CD4-positive, alpha-beta T cell (primary cell): ENCODE results near the gene KIF5B. TPM values are rescaled to one million over a fixed set of nuclear protein-coding genes. Genes with fewer than 3 reads are reported as not detected.

Experiments
- ATAC-seq: fragments of 200-7000 bp; cut with Tn5 transposase; one replicate; pipeline ENCODE4 v1.10.0; 2022; ENCODE audit warnings: mild to moderate bottlenecking; ENCODE audit not compliant: poor library complexity
- CTCF ChIA-PET: fragments of 350-600 bp; sonication (Branson Sonifier 250); formaldehyde crosslinking; loops from one replicate; lab custom pipeline; 2021; ENCODE audit warnings: antibody characterized with exemption, inconsistent platforms; lab: Charles Lee
- POLR2A ChIA-PET: fragments of 350-600 bp; sonication (Branson Sonifier 250); formaldehyde crosslinking; loops from one replicate; lab custom pipeline; 2021; ENCODE audit warnings: antibody characterized with exemption, inconsistent platforms; lab: Charles Lee
- DNase-seq, 14 experiments: peaks; one replicate each; pipeline ENCODE4 v3.0.0-alpha.2; 2013 to 2020; ENCODE audit warnings: mixed read lengths in 2 of 14
- H3K27ac ChIP-seq, 2 donors: one replicate each; pipeline versions ENCODE4 v1.5.1 to v1.7.0; 2013; ENCODE audit warnings: low read length in 2 of 2, low read depth in 1 of 2, mild to moderate bottlenecking in 1 of 2
- H3K27me3 ChIP-seq, 2 experiments: 1 replicate in 1 of 2; 2 replicates in 1 of 2; pipeline versions ENCODE4 v1.6.1 to v1.7.0; 2013; ENCODE audit warnings: low read length in 2 of 2, control low read depth in 1 of 2, mild to moderate bottlenecking in 1 of 2, moderate library complexity in 1 of 2; ENCODE audit not compliant: insufficient read depth in 2 of 2, control insufficient read depth in 1 of 2
- H3K36me3 ChIP-seq: one replicate; pipeline ENCODE4 v1.6.1; 2013; ENCODE audit warnings: low read length, control low read depth; ENCODE audit not compliant: insufficient read depth
- H3K4me1 ChIP-seq: one replicate; pipeline ENCODE4 v1.6.1; 2013; ENCODE audit warnings: low read length, control low read depth; ENCODE audit not compliant: insufficient read depth
- H3K4me3 ChIP-seq: one replicate; pipeline ENCODE4 v1.5.1; 2013; ENCODE audit warnings: mild to moderate bottlenecking, low read length, moderate library complexity
- H3K9me3 ChIP-seq, 2 experiments: 1 replicate in 1 of 2; 2 replicates in 1 of 2; pipeline versions ENCODE4 v1.6.1 to v1.7.0; 2013; ENCODE audit warnings: low read length in 2 of 2, mild to moderate bottlenecking in 2 of 2, control low read depth in 1 of 2, moderate library complexity in 1 of 2; ENCODE audit not compliant: control insufficient read depth in 1 of 2, insufficient read depth in 1 of 2
- H3K27ac Mint-ChIP-seq: one replicate; pipeline ENCODE4 v1.8.0; 2020; ENCODE audit warnings: mixed read lengths
- H3K27me3 Mint-ChIP-seq: one replicate; pipeline ENCODE4 v1.8.0; 2021; ENCODE audit warnings: mixed read lengths
- H3K36me3 Mint-ChIP-seq: one replicate; pipeline ENCODE4 v1.8.0; 2021; ENCODE audit warnings: low read depth, mixed read lengths
- H3K4me1 Mint-ChIP-seq: one replicate; pipeline ENCODE4 v1.8.0; 2021; ENCODE audit warnings: low read depth, mixed read lengths
- H3K4me3 Mint-ChIP-seq: one replicate; pipeline ENCODE4 v1.8.0; 2020; ENCODE audit warnings: mild to moderate bottlenecking, mixed read lengths
- H3K9me3 Mint-ChIP-seq: one replicate; pipeline ENCODE4 v1.8.0; 2020; ENCODE audit warnings: mixed read lengths
- CTCF ChIP-seq: fragments of 200-600 bp; IDR thresholded peaks from one replicate; pipeline ENCODE4 v1.8.0; 2022; ENCODE audit warnings: antibody characterized with exemption, mild to moderate bottlenecking
- intact Hi-C, 2 experiments: fragments of 100-400 bp; cut with DNase I in 1 of 2; cut with micrococcal nuclease in 1 of 2; formaldehyde crosslinking; loops; one replicate each; pipeline versions ENCODE4 v1.15.1 to v1.9.0; 2023 to 2025; cut with DNase I, micrococcal nuclease
- total RNA-seq, 174 experiments: library from RNA in 2 of 174; stranded (reverse) in 2 of 174; gene quantifications; one replicate each; pipeline ENCODE4 v1.2.3 and lab custom pipeline; 2021 to 2026

Gene KIF5B
- total RNA-seq, 2 experiments from 2014 or later, result 58.3 to 59.0 TPM

GRCh38 chr10:31977440-31978155, 78.6 kb downstream of the KIF5B start:
- H3K27me3 ChIP-seq, result no peaks in the 10 kb centered on the region
- ATAC-seq (peak; percentile 51), DNase-seq (peak in 3 of 14 experiments; percentile 39 to 50 (median 39))
- no peaks in the 10 kb centered on the region for H3K27me3 Mint-ChIP-seq
- TF ChIP-seq CTCF, result no peak
- ChIA-PET POLR2A (interaction anchor here (0.5 to 0.8 kb wide), 3 partner anchors 8 to 78 kb away, joined by 3 to 4 read pairs (median 3); no protein-coding TSS in a partner anchor), CTCF (interaction anchor here (1.1 kb wide), 1 partner anchor 13 kb away, joined by 3 read pairs; no protein-coding TSS in a partner anchor)
- intact Hi-C loops, result no loop called here
- H3K4me1 ChIP-seq, result peaks cover 11% of the 10 kb centered on the region
- no peaks in the 10 kb centered on the region for H3K9me3 ChIP-seq
- no peak overlapping the region for H3K27ac Mint-ChIP-seq
- H3K4me1 Mint-ChIP-seq, result peaks cover 36% of the 10 kb centered on the region
- H3K27ac ChIP-seq, result no peak overlapping the region
- no peak overlapping the region for H3K4me3 ChIP-seq
- no peaks in the 10 kb centered on the region for H3K9me3 Mint-ChIP-seq
- no peak overlapping the region for H3K4me3 Mint-ChIP-seq
- no peaks in the 10 kb centered on the region for H3K36me3 Mint-ChIP-seq
- H3K36me3 ChIP-seq, result no peaks in the 10 kb centered on the region

- peaks cover 11% of the 10 kb centered on the region for H3K4me1 ChIP-seq
These were observed 81.0 kb downstream of the KIF5B start for GRCh38 chr10:31975157-31975765.

More at GRCh38 chr10:31975157-31975765, 81.0 kb downstream of the KIF5B start:
- H3K36me3 Mint-ChIP-seq, result no peaks in the 10 kb centered on the region
- peak; percentile 46 for ATAC-seq
- no peak for TF ChIP-seq CTCF
- no peak overlapping the region for H3K27ac ChIP-seq
- H3K27ac Mint-ChIP-seq, result no peak overlapping the region
- peaks cover 36% of the 10 kb centered on the region for H3K4me1 Mint-ChIP-seq
- no peaks in the 10 kb centered on the region for H3K27me3 ChIP-seq
- no peaks in the 10 kb centered on the region for H3K9me3 ChIP-seq
- no peak overlapping the region for H3K4me3 ChIP-seq
- intact Hi-C loops, result no loop called here
- H3K4me3 Mint-ChIP-seq, result no peak overlapping the region
- CTCF ChIA-PET, result no interaction called here
- no peaks in the 10 kb centered on the region for H3K9me3 Mint-ChIP-seq
- DNase-seq, result peak in 1 of 14 experiments; percentile 4
- no peaks in the 10 kb centered on the region for H3K27me3 Mint-ChIP-seq
- POLR2A ChIA-PET, result no interaction called here
- H3K36me3 ChIP-seq, result no peaks in the 10 kb centered on the region
